ENCODE results near the gene ANKRD29. TPM values are rescaled to one million over a fixed set of nuclear protein-coding genes. Genes with fewer than 3 reads are reported as not detected.

Gene ANKRD29
- not detected in 2 replicates for total RNA-seq (2014; rRNA removed; shearing (Covaris generic))
- total RNA-seq (2022) = not detected in 2 replicates
- Bru-seq, nascent RNA = not detected
- BruChase-seq, experiment 1, labeled RNA remaining after a 6-hour chase = percentile 3 among the genes with signal in this experiment
- percentile 2 among the genes with signal in this experiment for BruChase-seq, experiment 2, labeled RNA remaining after a 2-hour chase
- long read RNA-seq = 0 reads

- POLR2A ChIA-PET = no interaction called here
These were observed at the start of gene ANKRD29 for GRCh38 chr18:23662309-23663263. Gene ANKRD29, minus strand, starts transcription at chr18:23662911. Its CDS starts 181 bp downstream, at chr18:23662730.

GRCh38 chr18:23712445-23712844 is 49.7 kb upstream of the ANKRD29 start:
- no peak overlapping the region for H3K4me3 ChIP-seq (ENCODE audit: low read depth, low read length, poor library complexity, severe bottlenecking)

More at GRCh38 chr18:23662309-23663263, at the start of gene ANKRD29:
- Histone ChIP-seq H3K4me3 (ENCODE audit: low read depth, low read length, poor library complexity, severe bottlenecking) (no peak within 1 kb of the TSS), H3K9me3 (ENCODE audit: low read length) (no peaks in the 10 kb centered on the region), H3K36me3 (ENCODE audit: insufficient read depth, low read length) (no peaks in the 10 kb centered on the region), H3K9me2 (ENCODE audit: insufficient read depth, low read length) (no peaks in the 10 kb centered on the region), H3K4me2 (ENCODE audit: low read length) (no peak within 1 kb of the TSS), H2AFZ (ENCODE audit: low read length) (no peak within 1 kb of the TSS), H3K79me2 (ENCODE audit: insufficient read depth, low read depth, low read length) (no peaks in the 10 kb centered on the region), H3K27ac (ENCODE audit: low read depth, low read length, poor library complexity, severe bottlenecking) (no peak within 1 kb of the TSS), H3K4me1 (ENCODE audit: insufficient read depth, low read length, poor library complexity, severe bottlenecking) (no peaks in the 10 kb centered on the region), H4K20me1 (ENCODE audit: insufficient read depth, low read length) (no peaks in the 10 kb centered on the region)
- DNase-seq (ENCODE audit: low spot score) = no peak
- TF ChIP-seq EZH2phosphoT487 (IDR thresholded peaks at IDR 0.05; ENCODE audit: borderline replicate concordance, low read depth, low read length) (no peak), CTCF (conservative IDR thresholded peaks at IDR 0.05; ENCODE audit: low read length) (no peak)
- intact Hi-C loops (cut with micrococcal nuclease; ENCODE audit: unreplicated experiment) = no loop called here
- CTCF ChIA-PET (ENCODE audit: unreplicated experiment) = no interaction called here
- no TSS peak for BruUV-seq (replicated peaks)

More at GRCh38 chr18:23712445-23712844, 49.7 kb upstream of the ANKRD29 start:
- BruUV-seq (replicated peaks) = no TSS peak
- Histone ChIP-seq H3K79me2 (ENCODE audit: insufficient read depth, low read depth, low read length) (no peaks in the 10 kb centered on the region), H3K27ac (ENCODE audit: low read depth, low read length, poor library complexity, severe bottlenecking) (no peak overlapping the region), H3K4me1 (ENCODE audit: insufficient read depth, low read length, poor library complexity, severe bottlenecking) (no peaks in the 10 kb centered on the region), H3K9me3 (ENCODE audit: low read length) (no peaks in the 10 kb centered on the region), H2AFZ (ENCODE audit: low read length) (no peak overlapping the region), H3K4me2 (ENCODE audit: low read length) (no peak overlapping the region), H3K9me2 (ENCODE audit: insufficient read depth, low read length) (no peaks in the 10 kb centered on the region), H3K36me3 (ENCODE audit: insufficient read depth, low read length) (no peaks in the 10 kb centered on the region), H4K20me1 (ENCODE audit: insufficient read depth, low read length) (no peaks in the 10 kb centered on the region)
- CTCF ChIA-PET (ENCODE audit: unreplicated experiment) = no interaction called here
- intact Hi-C loops (cut with micrococcal nuclease; ENCODE audit: unreplicated experiment) = no loop called here
- POLR2A ChIA-PET = no interaction called here
- TF ChIP-seq CTCF (conservative IDR thresholded peaks at IDR 0.05; ENCODE audit: low read length) = no peak
- no peak for TF ChIP-seq EZH2phosphoT487 (IDR thresholded peaks at IDR 0.05; ENCODE audit: borderline replicate concordance, low read depth, low read length)
- DNase-seq (ENCODE audit: low spot score) = no peak

Measured in OCI-LY7 (cell line).